Activated naive CD4-positive, alpha-beta T cell treated with Interleukin-2 at 50 U/mL for 16 hours (primary cell): Measurements from ENCODE around the gene GRM3.
"Not testable (repeated sequence)": the region's sequence is repeated elsewhere in the genome, so short reads cannot be mapped to it uniquely, and the experiment has no call there.

Experiments
- DNase-seq: peaks from one replicate; pipeline ENCODE4 v3.0.0-alpha.2; 2020

Gene GRM3

DNA sequence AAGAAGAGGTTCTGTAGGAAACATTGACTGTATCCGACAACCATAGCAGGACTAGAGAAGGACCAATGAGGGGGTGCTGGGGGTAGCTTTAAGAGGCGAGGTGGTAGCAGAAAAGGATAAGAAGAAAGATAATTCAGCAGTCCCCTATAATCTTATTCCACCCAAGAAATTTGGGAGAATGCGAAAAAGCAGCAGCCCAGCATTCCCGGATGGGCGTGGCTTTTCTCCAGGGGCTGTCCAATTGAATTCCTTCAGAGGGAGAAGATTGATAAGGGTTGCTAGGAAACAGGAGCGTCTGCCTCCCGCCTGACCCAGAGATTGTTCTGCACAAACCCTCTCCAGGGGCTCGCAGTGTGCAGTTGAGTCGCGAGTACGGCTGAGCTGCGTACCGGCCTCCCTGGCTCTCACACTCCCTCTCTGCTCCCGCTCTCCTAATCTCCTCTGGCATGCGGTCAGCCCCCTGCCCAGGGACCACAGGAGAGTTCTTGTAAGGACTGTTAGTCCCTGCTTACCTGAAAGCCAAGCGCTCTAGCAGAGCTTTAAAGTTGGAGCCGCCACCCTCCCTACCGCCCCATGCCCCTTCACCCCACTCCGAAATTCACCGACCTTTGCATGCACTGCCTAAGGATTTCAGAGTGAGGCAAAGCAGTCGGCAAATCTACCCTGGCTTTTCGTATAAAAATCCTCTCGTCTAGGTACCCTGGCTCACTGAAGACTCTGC, at the start of gene GRM3:
Gene GRM3 (plus strand): TSS at position 349 of the 721 bp plus-strand sequence. CDS start 121,237 bp downstream, outside the sequence.
- DNase-seq = no peak

DNA sequence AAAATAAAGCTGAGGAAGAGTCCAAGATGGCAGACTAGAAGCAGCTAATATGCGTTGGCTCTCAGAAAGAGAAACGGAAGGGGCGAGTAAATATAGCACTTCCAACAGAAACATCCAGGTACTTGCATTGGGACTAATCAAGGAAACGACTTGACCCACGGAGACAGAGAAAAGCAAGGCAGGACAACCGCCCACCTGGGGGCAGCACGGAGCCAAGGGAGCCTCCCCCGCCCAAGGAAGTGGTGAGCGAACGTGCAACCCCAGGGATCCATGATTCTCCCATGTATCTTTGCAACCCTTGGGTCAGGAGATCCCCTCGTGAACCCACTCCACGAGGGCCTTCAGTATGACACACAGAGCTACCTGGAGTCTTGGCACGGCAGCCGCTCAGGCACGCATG, 45.4 kb upstream of the GRM3 start:
- no peak for DNase-seq

DNA sequence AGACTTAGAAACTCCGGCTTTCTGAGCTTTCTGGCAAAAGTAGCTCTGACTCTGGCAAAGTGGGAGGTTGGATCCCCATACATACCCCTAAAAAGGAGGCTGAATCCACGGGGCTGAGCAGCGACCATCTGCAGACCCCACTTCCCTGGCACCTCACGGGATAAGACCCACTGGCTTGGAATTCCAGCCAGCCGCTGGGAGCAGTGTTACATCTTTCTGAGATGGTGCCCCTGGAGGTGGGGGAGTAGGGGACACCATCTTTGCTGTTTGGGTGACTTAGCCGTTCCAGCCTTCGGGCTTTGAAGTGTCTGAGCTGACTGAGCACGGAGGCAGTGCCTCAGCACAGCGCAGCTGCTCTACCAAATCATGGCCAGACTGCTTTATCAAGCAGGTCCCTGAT, 45.0 kb upstream of the GRM3 start:
- DNase-seq = no peak

DNA sequence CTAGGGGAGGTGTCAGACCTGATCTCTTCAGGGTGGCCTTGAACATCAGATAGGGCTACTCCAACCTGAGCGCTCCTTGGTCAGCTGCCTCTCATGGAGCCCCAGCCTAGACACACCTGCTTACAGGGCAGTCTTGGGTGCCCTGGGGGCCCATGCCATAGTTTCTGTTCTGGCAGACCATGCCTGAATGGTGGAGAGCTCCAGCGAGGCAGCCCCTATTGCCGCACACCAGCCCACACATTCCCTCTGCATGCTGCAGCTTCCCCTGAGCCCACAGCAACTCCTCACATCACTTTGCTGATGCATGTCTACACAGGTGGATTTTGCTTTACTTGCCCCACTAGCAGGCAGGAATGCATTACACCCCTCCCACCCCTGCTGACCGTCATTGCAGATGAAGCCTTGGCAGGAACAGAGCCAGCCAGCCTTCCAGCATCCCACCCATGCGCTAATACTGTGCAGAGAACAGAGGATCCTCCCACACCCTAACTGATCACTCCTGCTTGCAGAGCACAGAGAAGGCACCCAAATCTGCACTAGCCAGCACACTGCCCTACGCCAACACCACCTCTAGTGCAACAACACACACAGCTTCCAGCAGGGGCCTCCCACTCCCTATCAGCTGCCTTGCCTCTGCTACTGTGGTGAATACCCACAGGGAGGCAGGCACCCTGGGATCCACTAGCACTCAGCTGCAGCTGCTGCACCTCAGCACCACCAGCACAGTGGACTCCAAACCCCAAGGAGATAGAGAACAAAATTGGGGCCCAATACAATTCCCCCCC, 43.0 kb upstream of the GRM3 start:
- DNase-seq = no peak

DNA sequence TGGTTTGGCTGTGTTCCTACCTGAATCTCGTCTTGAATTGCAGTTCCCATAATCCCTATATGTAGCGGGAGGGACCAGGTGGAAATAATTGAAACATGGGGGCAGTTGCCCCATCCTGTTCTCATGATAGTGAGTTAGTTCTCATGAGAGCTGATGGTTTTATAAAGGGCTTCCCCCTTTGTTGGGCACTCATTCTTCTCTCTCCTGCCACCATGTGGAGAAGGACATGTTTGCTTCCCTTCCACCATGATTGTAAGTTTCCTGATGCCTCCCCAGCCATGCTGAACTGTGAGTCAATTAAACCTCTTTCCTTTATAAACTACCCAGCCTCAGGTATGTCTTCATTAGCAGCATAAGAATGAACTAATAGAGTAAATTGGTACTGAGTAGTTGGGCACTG, 28.0 kb upstream of the GRM3 start:
- not testable (repeated sequence) for DNase-seq

DNA sequence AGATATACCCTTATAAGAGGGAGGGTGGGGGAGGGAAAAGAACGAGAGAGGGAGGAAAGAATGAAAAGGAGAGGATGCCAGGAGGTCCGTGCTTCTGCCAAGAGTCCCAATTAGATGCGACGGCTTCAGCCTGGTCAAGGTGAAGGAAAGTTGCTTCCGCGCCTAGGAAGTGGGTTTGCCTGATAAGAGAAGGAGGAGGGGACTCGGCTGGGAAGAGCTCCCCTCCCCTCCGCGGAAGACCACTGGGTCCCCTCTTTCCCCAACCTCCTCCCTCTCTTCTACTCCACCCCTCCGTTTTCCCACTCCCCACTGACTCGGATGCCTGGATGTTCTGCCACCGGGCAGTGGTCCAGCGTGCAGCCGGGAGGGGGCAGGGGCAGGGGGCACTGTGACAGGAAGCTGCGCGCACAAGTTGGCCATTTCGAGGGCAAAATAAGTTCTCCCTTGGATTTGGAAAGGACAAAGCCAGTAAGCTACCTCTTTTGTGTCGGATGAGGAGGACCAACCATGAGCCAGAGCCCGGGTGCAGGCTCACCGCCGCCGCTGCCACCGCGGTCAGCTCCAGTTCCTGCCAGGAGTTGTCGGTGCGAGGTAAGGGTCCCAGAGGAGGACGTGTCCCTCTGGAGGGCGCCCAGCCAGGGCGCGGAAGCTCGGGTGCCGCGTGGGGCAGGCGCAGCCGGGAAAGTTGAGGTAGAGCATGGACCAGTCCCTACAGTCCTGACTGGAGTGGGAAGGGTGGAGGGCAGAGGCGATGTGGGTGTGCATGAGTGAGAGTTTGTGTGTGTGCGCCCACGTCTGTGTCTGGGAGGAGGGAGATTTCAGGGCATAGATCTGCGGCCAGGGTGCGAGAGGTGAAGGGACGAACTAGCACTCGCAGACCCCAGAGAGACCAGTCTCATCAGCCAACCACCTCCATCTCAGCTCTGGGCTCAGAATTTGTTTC, 844 bp downstream of the GRM3 start:
- DNase-seq = no peak

DNA sequence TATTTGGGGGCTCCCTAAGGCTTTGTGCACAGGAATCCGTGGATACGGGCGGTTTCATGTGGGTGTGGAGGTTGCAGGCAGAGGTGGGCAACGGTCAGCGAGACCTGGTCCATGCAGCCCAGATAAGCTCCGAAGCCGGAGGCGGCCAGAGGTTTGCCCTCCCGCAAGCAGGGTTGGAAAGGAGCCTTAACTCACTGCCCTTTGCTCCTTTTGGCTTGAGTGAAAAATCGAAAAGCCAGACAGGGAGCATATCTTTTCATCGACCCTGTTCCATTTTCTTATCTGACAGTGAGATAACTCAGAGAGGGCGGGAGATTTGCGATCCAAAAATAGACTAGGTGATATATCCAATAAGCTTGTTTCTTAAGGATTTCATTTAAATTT, 1.5 kb downstream of the GRM3 start:
- DNase-seq = no peak

DNA sequence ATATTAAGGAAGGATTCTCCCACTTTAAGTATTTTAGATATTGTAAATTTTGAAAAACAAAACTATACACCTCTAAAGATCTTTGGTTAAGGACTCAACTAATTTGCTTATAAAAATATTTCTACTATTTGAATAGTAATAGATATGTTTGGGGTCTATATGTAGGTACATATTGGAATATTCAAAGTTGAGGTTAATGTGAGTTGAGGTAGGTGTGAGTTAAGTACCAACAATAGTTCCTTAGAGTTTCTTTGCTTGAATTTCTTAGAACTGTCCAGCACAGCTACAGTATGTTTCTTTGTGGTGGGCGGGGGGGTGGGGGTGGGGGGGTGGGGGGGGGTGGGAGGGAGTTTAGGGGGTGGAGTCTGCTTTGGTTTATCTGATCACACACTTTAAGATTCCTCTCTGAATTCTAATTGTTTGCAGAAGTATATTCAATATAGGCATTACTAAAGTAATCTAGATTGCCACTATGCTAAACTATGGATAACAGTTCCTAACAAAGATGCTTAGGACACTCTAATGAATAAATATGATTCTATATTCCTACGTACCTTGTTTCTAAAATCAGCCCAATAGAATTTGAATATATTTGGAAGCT, 2.1 kb downstream of the GRM3 start:
- no peak for DNase-seq

DNA sequence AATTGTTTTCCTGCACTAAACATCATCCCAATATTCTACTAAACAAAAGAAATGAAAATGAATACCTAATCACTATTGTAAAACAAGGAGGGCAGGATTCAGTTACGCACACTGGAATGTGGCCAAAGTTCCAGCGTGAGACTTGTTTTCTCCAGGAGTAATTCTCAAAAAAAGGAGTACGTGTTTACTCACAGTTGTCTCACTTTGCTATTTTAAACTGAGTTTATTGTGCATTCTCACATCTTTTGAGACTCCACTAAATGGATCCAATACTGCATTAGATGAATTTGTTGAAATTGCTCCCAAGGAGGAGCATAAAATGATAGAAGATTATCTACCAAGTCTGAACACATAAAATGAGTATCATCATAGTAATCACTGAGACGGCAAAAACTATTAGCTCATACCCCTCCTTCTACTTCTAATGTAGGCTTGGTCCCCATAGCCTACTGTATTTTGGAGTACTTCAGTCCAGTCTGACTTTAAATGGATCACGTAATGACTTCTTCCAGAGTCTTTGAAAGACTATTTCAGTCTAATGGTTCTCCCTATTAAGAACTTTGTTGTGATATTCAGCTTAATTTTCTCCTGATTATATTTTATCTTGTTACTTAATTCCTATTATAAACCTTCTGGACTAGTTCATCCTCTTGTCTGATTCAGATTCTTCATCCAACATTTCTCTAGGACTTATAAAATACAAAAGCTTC, 3.8 kb downstream of the GRM3 start:
- DNase-seq = no peak

DNA sequence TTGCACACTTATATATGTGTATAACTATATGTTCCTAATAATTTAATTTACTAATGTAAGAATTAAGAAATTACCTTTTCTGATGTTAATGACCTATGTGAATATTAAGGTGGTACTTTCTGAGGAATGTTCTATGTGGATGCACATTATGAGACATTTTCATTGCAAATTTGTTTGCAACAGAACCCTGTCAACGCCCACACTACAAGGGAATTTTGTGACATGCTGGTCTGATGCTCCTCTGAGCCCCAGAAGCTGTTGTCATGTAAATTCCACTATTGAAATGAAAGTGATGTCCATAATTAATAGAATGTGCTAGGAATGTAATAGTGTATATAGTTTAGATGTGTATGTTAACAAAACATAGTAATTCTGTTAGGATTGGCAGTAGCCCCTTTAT, 4.5 kb downstream of the GRM3 start:
- DNase-seq = no peak

DNA sequence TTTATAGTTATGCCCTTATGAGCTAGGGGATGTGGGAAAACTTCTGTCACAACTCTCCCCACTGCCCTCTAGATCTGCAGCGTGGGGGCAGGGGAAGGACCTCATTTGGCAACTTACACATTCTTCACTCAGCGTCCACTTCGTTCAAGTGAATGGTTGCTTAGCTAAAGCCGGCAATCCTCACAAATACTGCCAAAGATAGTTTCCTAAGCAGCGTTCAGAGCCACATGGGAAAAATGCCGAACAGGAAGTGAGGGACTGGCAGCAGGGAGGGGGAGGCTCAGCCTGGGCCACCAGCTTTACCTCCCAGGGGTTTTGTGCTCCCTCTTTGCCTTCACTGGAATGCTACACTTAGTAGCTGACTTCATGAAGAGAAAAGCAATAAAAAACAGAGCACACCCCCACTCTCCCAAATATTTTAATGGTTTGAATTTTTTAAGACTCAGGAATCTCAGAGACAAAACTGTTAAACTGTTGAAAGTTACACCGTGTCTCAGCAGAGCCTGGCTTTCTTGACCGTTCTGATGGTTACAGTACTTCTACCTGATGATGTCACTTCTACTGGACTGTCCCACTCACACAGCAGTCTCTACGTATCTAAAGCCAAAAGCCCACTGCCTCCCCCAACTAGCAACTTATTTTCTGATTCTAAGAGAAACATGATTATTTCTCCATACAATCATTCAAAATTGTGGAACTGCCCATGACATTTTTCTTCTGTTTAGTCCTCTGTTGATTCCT, 10.4 kb downstream of the GRM3 start:
- no peak for DNase-seq

DNA sequence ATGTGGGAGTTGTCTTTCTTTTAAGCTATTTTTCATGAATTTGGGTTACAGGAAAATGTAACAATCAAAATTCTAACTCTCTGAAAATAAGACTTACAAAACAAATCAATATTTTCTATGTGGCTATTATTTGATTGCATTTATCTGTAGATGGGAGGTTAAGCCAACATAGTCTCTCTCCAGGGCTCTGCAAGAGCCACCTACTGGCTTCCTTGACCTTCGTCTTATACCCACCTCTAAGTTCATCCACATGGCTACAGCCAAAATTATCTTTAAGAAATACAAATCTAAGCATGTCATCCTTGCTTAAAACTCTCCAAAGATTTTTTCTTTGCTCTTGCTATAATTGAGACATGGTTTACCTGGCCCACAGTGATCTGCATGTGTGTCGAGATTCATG, 14.2 kb downstream of the GRM3 start:
- no peak for DNase-seq

DNA sequence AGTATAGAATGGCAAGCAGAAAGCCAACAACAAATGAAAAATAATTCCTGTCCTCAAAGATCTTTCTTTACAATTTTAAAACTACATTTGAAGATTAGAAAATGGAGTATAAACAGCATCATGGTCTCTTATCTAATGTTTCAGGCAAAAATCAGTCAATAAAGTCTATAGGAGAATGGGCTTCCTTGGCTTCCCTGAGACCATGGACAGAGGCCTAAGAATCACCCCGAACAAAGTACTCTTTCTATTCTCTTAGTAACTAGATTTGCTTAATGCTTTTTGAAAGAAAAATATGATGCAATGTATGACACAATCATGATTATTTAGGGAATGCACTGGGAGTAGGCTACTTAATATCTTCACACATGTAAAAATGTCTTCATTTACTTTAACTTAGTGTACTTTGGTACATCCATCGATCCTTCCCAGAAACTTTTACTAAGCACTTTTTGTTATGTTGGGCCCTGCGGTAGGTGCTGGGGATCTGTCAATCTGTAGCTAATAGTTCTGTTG, 17.3 kb downstream of the GRM3 start:
- no peak for DNase-seq

DNA sequence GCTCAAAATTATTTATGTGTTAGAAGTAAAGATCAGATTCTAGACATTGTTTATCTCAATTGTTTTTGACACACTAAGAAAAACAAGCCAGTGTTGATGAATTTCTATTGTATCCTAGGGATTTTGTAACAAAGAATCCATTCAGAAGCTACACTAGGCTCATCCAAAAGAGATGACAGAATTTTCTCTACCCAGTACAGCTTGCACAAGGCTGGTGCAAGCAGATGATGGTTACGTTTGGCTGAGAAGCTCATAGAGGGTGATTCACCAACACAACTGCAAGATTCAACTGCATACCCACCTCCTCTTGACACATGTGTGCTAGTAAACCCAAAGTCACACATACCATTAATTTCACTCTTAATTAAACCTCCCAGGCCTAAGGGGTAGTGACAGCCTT, 20.8 kb downstream of the GRM3 start:
- no peak for DNase-seq

DNA sequence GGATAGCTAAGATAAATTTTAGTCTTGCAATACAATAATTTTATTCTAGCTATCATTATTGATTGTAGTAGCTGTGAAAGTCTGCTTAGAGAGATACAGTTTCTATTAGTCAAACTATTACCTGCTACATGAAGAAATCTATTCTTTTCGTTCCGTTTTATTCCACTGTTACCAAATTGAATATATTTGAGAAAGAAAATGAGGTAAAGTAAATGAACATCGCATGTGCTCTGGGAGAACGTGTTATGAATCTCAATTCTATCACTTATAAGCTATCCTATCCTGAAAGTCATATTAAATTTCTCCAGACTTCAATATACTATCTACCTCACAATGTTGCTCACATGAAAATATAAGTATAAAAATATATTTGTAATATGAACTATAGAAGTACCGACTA, 21.3 kb downstream of the GRM3 start:
- no peak for DNase-seq

DNA sequence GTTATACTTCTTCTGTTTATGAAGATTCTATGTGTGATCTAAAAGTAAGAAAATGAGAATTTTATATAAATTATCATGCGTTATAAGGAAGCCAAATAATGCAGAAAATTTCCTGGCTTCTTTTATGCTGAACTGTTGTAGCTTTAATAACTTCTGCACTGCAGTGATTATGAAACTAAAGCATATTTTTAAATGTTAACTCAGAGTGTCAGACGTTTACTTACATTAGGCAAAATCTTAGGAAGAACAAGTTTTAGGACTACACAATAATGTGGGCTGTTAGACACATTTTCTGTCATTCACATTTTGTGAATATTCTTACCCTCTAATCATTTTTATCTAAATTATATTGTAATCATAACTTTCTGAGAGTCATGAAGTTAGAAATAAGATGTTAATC, 22.0 kb downstream of the GRM3 start:
- no peak for DNase-seq

DNA sequence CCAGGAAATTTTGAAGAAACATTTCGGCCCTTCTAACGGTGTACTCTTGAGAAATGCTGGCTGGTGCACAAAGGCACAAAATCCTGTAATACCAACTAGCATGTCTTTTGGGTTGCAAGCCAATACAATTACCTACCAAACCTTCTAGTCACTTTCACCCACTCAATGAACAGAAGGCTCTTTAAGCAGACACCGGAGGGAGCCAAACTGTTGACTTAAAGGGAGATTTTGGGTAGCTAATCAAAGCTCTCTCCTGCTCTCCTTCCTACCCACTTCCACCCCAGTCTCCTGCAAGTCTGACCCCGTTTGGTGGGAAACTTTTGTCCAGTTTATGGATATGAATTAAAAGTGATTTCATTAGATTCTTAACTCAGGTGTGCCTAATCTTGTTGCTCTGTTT, 24.0 kb downstream of the GRM3 start:
- no peak for DNase-seq

DNA sequence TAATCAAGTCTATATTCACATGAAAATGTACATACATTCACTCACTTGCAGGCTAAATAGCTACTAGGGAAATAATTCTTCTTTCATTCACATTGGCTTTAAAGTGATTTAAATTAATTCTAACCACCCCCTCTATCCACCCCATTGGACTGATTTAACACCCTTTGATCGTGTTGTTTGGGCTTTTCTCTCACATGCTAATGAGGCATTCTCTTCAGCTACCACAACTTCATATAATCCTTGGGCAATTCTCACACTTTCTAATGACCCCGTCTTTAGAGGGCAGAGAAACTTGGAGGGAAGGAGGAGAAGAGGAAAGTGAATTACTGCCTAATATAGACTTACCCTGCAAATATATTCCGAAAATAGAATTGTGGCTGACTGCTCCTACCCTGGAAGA, 24.6 kb downstream of the GRM3 start:
- DNase-seq = no peak

DNA sequence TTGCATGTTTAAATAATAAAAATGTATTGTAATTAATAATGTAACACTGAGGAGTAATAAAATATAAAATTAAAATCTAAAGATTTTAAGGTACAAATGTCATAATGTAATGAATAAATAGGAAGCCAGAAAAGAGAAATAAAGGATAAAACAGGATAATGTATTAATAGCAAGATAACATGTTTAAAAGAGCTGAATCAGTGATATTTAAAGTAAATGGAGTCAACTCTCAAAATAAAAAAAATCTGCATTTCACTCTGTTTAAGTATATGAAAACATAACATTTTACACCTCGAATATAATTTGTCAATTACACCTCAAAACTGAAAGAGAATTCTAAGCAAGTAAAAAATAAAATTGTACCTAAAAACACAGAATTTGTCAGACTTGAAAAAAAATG, 44.1 kb downstream of the GRM3 start:
- no peak for DNase-seq

DNA sequence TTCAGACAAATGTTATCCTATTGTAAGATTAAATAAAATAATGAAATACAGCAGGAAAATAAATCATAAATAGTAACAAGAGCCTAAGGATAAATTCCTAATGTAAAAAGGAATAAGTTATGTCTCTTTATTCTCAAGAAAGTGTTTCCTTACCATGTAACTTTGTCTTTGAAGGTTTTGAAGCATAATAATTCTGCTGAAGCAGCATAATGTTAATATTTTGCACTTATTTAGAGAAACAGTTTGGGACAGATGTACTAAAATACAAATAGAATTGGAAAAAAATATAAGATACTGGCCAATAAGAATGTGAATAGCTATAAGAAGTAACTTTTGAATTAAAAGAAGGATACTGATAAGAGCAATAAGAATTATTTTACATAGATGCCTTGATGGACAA, 45.7 kb downstream of the GRM3 start:
- no peak for DNase-seq

DNA sequence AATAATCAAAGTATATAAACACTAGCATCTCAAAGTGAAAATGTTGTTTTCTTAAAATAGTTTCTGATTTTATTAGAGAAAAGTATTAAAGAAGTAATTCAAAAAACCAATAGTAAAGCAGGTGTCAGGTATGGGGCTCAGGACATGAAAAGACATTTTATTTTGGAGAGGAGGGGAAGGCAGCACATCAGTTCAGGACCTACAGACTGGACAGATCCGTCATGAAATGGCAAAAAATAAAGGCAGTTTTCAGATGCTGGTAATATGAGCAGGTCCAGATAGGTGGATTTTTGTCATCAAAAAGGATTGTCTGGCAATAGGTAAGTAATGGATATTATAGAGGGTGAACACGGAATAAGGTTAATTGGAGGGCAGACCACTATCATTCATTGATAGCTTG, 49.0 kb downstream of the GRM3 start:
- DNase-seq = no peak
